Sigmoid colon (tissue), 7 donors: Measurements from ENCODE around the gene STIL. TPM values are rescaled to one million over a fixed set of nuclear protein-coding genes. Genes with fewer than 3 reads are reported as not detected.

Experiments
- DNase-seq: peaks from one replicate; pipeline ENCODE4 v3.0.0-alpha.2; 2019
- H3K27ac ChIP-seq, 4 donors: fragments of 200-600 bp; sonication (generic); one replicate each; pipeline ENCODE4 v1.5.1; 2016 to 2019; ENCODE audit warnings: mild to moderate bottlenecking in 1 of 4
- H3K27me3 ChIP-seq, 3 donors: fragments of 200-600 bp; sonication (generic); one replicate each; pipeline ENCODE4 v1.5.1; 2019; ENCODE audit warnings: mild to moderate bottlenecking in 1 of 3
- H3K36me3 ChIP-seq, 4 donors: fragments of 200-600 bp; sonication (generic); one replicate each; pipeline ENCODE4 v1.5.1; 2016 to 2019
- H3K4me1 ChIP-seq, 4 donors: fragments of 200-600 bp; sonication (generic); one replicate each; pipeline ENCODE4 v1.5.1; 2017 to 2019
- H3K4me3 ChIP-seq, 4 donors: fragments of 200-600 bp; sonication (generic); one replicate each; pipeline ENCODE4 v1.5.1; 2017 to 2019; ENCODE audit warnings: mild to moderate bottlenecking in 2 of 4, moderate library complexity in 1 of 4
- H3K9me3 ChIP-seq, 4 donors: fragments of 200-600 bp in 3 of 4; sonication (generic) in 3 of 4; one replicate each; pipeline versions ENCODE4 v1.5.1 to v1.6.1; 2013 to 2019
- EP300 ChIP-seq, 4 donors: sonication (generic); formaldehyde crosslinking; IDR thresholded peaks; one replicate each; pipeline ENCODE4 v1.6.1; 2017; ENCODE audit warnings: antibody characterized with exemption in 4 of 4
- POLR2A ChIP-seq, 2 donors: fragments of 450-650 bp; IDR thresholded peaks; one replicate each; pipeline ENCODE4 v1.6.1; 2016; ENCODE audit warnings: antibody characterized with exemption in 2 of 2, mild to moderate bottlenecking in 2 of 2, moderate library complexity in 2 of 2
- POLR2AphosphoS5 ChIP-seq, 4 donors: sonication (generic); formaldehyde crosslinking; IDR thresholded peaks; one replicate each; pipeline ENCODE4 v1.6.1; 2017; ENCODE audit warnings: antibody characterized with exemption in 4 of 4
- WGBS, 2 donors: extraction: QIAGEN DNeasy Blood & Tissue Kit; methylation state at CpG; one replicate each; pipeline ENCODE4 v1.1.7; 2013; 5-methylcytosine and 5-hydroxymethylcytosine counted together
- intact Hi-C: fragments of 100-400 bp; cut with DNase I; formaldehyde crosslinking; loops from one replicate; pipeline ENCODE4 v1.15.1; 2023
- polyA plus RNA-seq, 3 donors: library from polyadenylated mRNA; stranded (reverse); fragments of 200-250 nt; gene quantifications; one replicate each; pipeline ENCODE4 v1.2.3, GENCODE V29; 2013
- total RNA-seq, 4 donors: library from RNA; depleted of rRNA; stranded (reverse); fragments of >200 nt; gene quantifications; one replicate each; pipeline ENCODE4 v1.1.0, GENCODE V29; 2016
- TF ChIP-seq, protein P1 (sequence below), 4 experiments: fragments of 450-650 bp in 3 of 4; fragments of 200-600 bp in 1 of 4; IDR thresholded peaks; one replicate each; pipeline ENCODE4 v1.5.1; 2016 to 2019; ENCODE audit warnings: antibody characterized with exemption in 4 of 4, mild to moderate bottlenecking in 3 of 4, moderate library complexity in 2 of 4
- donor health status: healthy with polysubstance abuse.
- donor health status: Bipolar disorder and iron deficiency.
- donor health status: healthy.

Gene STIL
- total and polyA plus RNA-seq, 7 donors, result 0.28 to 5.7 (median 0.71) TPM

DNA sequence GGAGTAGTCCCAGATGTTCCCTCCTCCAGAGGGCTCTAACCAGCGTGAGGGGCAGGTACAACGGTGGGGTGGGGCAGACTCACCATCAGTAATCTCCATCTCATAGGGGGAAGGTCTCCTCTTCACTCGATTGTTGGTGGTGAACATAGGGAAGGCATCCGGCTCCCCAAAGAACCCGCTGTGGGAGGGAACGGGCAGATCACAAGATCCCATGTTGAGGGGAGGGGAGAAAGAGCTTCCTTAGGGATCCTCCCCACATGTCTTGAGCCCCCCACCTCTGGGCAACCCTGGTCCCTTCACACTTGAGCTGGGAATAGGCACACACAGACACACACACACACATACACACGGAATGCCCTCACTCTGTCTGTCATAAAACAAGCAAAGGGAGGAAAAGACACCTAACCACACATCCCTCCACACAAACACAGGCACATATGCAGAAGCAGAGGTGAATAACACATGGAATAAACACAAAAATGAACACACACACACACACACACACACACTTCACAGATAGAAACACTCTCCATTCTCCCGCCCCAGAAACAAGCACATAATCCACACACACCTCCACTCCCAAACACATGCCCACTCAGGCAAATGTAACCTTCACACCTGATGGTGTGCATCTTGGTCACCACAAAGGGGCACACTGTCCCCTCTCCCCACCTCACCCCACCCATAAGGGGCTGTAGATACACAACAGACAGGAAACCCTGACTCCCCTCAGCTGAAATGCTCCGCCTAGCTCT is 89.8 kb downstream of the STIL start:
- peaks cover 41 to 81% (median 59%) of the 10 kb centered on the region in 3 donors for H3K27me3 ChIP-seq
- H3K9me3 ChIP-seq, result no peaks in the 10 kb centered on the region
- H3K4me1 ChIP-seq, result peaks cover 0 to 22% (median 16%) of the 10 kb centered on the region in 4 donors
- DNase-seq, result no peak
- intact Hi-C loops, result no loop called here
- H3K4me3 ChIP-seq, result no peak overlapping the region
- 37 to 54% methylated on average over 9 of the region's 9 CpGs for WGBS, 2 donors
- H3K27ac ChIP-seq, result no peak overlapping the region
- H3K36me3 ChIP-seq, result no peaks in the 10 kb centered on the region
- TF ChIP-seq POLR2A (IDR thresholded peaks at IDR 0.05) (no peak), POLR2AphosphoS5 (IDR thresholded peaks at IDR 0.05) (no peak), EP300 (IDR thresholded peaks at IDR 0.05) (no peak)
- TF ChIP-seq, protein P1, sequence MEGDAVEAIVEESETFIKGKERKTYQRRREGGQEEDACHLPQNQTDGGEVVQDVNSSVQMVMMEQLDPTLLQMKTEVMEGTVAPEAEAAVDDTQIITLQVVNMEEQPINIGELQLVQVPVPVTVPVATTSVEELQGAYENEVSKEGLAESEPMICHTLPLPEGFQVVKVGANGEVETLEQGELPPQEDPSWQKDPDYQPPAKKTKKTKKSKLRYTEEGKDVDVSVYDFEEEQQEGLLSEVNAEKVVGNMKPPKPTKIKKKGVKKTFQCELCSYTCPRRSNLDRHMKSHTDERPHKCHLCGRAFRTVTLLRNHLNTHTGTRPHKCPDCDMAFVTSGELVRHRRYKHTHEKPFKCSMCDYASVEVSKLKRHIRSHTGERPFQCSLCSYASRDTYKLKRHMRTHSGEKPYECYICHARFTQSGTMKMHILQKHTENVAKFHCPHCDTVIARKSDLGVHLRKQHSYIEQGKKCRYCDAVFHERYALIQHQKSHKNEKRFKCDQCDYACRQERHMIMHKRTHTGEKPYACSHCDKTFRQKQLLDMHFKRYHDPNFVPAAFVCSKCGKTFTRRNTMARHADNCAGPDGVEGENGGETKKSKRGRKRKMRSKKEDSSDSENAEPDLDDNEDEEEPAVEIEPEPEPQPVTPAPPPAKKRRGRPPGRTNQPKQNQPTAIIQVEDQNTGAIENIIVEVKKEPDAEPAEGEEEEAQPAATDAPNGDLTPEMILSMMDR (IDR thresholded peaks at IDR 0.05), result no peak

DNA sequence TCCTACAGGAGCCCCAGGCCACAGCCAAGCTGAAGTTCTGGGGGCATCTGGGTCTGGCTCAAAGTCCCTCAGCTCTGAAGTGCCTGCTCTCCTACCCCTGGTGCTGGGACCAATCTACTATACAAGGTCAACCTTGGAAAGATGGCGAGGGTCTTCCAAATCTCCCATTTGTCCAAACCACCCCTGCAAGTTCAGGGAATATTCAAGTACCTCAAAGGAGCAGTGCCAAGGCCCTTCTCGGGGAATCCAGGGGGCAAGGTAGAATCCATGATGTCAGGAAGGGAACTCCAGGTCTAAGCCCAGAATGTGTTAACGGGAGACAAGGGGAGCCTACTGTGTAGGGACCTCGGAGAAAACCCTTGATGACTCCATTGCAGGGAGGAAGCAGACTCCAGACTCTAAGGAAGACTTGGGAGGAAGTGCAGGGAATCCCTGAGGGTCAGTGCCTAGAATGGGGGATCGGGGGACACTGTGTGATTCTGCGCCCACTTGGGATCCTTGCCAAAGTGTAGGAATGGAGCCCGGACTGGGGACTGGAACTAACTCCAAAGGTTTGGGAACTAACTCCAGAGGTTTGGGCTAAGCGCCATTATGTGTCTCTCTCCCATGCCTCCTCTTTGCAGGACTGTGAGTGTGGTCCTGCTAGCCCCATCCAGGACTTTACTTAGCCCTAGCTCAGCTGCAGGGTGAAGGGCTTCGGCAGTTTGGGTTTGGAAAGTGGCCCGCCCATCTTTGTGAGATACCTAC is 90.6 kb downstream of the STIL start:
- intact Hi-C loops, result no loop called here
- H3K27ac ChIP-seq, result no peak overlapping the region

DNA sequence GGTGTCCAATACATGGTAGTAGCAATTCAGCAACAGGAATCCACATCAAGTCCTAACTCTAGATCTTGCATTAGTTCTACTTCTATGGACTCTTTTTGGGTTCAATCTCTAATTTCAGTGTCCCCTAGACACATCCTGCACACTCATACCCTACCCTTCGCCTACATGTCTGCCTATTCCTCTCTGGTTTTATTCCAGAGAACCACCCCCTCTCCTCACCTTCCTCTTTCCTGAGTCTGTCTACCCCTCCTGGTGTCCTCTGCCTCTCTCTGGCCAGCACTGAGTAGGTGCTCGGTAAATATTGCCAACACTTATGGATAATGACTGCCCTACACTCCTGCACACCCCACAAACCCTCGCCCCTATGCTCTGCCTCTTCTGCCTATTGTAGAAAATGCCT is 91.5 kb downstream of the STIL start:
- DNase-seq, result no peak
- Histone ChIP-seq H3K4me3 (no peak overlapping the region), H3K9me3 (no peaks in the 10 kb centered on the region), H3K4me1 (peaks cover 0 to 22% (median 16%) of the 10 kb centered on the region in 4 donors), H3K27me3 (peaks cover 28 to 65% (median 42%) of the 10 kb centered on the region in 3 donors), H3K27ac (no peak overlapping the region), H3K36me3 (no peaks in the 10 kb centered on the region)
- intact Hi-C loops, result no loop called here
- no peak for TF ChIP-seq POLR2A (IDR thresholded peaks at IDR 0.05)
- TF ChIP-seq, protein P1 (IDR thresholded peaks at IDR 0.05), result no peak
- TF ChIP-seq EP300 (IDR thresholded peaks at IDR 0.05), result no peak
- no peak for TF ChIP-seq POLR2AphosphoS5 (IDR thresholded peaks at IDR 0.05)
- 92% methylated on average over 3 of the region's 3 CpGs for WGBS, 2 donors

More for the DNA sequence above, 90.6 kb downstream of the STIL start:
- H3K36me3 ChIP-seq, result no peaks in the 10 kb centered on the region
- 74 to 78% methylated on average over 10 of the region's 10 CpGs for WGBS, 2 donors
- H3K27me3 ChIP-seq, result peaks cover 34 to 74% (median 51%) of the 10 kb centered on the region in 3 donors
- no peak overlapping the region for H3K4me3 ChIP-seq
- H3K9me3 ChIP-seq, result no peaks in the 10 kb centered on the region
- DNase-seq, result no peak
- peaks cover 0 to 22% (median 16%) of the 10 kb centered on the region in 4 donors for H3K4me1 ChIP-seq
- no peak for TF ChIP-seq POLR2A (IDR thresholded peaks at IDR 0.05)
- no peak for TF ChIP-seq POLR2AphosphoS5 (IDR thresholded peaks at IDR 0.05)
- TF ChIP-seq, protein P1 (IDR thresholded peaks at IDR 0.05), result no peak
- no peak for TF ChIP-seq EP300 (IDR thresholded peaks at IDR 0.05)

DNA sequence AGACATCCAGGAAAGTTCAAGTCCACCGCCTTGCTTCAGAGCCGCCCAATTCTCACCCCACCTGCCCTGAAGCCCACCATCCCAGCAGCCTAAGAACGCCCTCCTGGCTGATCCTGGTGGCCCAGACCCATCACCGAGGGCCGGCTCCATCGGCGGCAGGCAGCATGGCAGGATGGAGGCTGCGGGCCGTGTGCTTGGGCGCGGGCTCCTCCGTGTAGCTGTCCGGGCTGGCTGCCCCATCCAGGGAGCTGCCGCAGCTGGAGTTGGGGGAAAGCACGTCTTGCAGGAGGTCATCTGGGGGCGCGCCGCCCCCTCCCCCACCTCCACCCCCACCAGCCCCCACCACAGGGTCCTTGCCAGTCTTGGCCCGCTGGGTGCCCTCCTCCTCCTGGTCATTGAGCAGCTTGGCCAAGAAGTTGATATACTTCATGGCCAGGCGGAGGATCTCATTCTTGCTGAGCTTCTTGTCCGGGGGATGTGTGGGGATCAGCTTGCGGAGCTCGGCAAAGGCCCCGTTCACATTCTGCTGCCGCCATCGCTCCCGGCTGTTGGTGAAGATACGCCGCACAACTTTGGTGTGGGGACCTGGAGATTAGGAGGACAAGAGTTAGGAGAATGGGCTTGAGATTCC is 94.2 kb downstream of the STIL start:
- Histone ChIP-seq H3K9me3 (no peaks in the 10 kb centered on the region), H3K36me3 (no peaks in the 10 kb centered on the region), H3K27me3 (peaks cover 9 to 38% (median 17%) of the 10 kb centered on the region in 3 donors), H3K4me3 (no peak overlapping the region), H3K27ac (no peak overlapping the region), H3K4me1 (peaks cover 0 to 4% (median 3%) of the 10 kb centered on the region in 4 donors)
- WGBS, 2 donors, result 93 to 95% methylated on average over 29 of the region's 29 CpGs
- DNase-seq, result no peak
- intact Hi-C loops, result no loop called here
- TF ChIP-seq, protein P1 (IDR thresholded peaks at IDR 0.05), result no peak
- TF ChIP-seq EP300 (IDR thresholded peaks at IDR 0.05) (no peak), POLR2A (IDR thresholded peaks at IDR 0.05) (no peak), POLR2AphosphoS5 (IDR thresholded peaks at IDR 0.05) (no peak)
